Measurements from ENCODE around the gene USP16. TPM values are rescaled to one million over a fixed set of nuclear protein-coding genes. Genes with fewer than 3 reads are reported as not detected.
A peak's percentile ranks its signal among the peaks of the same experiment; 100 is the strongest.
"Not testable (repeated sequence)": the region's sequence is repeated elsewhere in the genome, so short reads cannot be mapped to it uniquely, and the experiment has no call there.

USP16 gene
- total RNA-seq, 3 donors from 2014 or later (not counting 1 experiment from before 2014, with no cell fraction given): 67.9 to 76.9 (median 75.7) TPM

DNA sequence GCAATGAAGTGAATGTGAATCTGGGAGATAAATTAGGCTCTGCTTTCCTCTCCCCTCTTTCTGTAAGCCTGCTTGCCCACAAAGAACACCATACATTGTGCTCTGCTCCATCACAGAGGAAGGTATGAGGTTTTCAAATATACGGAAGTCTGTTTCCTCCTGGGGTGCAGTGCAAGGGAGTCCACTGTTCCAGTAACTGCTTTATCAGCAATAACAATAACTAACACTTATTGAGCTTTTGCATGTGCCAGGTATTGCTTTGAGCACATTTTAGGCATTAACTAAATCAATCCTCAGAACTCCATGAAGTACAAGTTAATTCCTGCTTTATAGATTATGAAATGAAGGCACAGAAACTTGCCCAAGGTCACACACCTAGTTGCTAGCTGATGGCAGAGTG is 41.8 kb upstream of the USP16 start:
- no peak for DNase-seq
- Histone ChIP-seq H3K9me3 (ENCODE audit: control insufficient read depth, insufficient read depth, low read length) (no peaks in the 10 kb centered on the region), H3K27me3 (ENCODE audit: control insufficient read depth, insufficient read depth, low read length) (no peaks in the 10 kb centered on the region), H3K4me1 (ENCODE audit: control insufficient read depth, insufficient read depth, low read length) (no peaks in the 10 kb centered on the region), H3K4me3 (ENCODE audit: low read length) (no peak overlapping the region), H3K36me3 (ENCODE audit: control insufficient read depth, insufficient read depth, low read length) (peaks cover 70% of the 10 kb centered on the region), H3K27ac (ENCODE audit: low read length) (no peak overlapping the region)
- Mint-ChIP-seq H3K27ac (peak overlapping the region in 1 of 2 donors; percentile 9), H3K27me3 (ENCODE audit: low read depth in 2 of 2) (no peaks in the 10 kb centered on the region), H3K4me3 (no peak overlapping the region), H3K36me3 (peaks cover 15% of the 10 kb centered on the region), H3K9me3 (no peaks in the 10 kb centered on the region), H3K4me1 (peaks cover 5 to 15% of the 10 kb centered on the region in 2 donors)
- TF ChIP-seq, protein P1, sequence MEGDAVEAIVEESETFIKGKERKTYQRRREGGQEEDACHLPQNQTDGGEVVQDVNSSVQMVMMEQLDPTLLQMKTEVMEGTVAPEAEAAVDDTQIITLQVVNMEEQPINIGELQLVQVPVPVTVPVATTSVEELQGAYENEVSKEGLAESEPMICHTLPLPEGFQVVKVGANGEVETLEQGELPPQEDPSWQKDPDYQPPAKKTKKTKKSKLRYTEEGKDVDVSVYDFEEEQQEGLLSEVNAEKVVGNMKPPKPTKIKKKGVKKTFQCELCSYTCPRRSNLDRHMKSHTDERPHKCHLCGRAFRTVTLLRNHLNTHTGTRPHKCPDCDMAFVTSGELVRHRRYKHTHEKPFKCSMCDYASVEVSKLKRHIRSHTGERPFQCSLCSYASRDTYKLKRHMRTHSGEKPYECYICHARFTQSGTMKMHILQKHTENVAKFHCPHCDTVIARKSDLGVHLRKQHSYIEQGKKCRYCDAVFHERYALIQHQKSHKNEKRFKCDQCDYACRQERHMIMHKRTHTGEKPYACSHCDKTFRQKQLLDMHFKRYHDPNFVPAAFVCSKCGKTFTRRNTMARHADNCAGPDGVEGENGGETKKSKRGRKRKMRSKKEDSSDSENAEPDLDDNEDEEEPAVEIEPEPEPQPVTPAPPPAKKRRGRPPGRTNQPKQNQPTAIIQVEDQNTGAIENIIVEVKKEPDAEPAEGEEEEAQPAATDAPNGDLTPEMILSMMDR (IDR thresholded peaks at IDR 0.05): no peak
- intact Hi-C loops (cut with micrococcal nuclease): no loop called here
- no peak for ATAC-seq
- WGBS (ENCODE audit: insufficient coverage): 83% methylated on average over 1 of the region's 1 CpG

DNA sequence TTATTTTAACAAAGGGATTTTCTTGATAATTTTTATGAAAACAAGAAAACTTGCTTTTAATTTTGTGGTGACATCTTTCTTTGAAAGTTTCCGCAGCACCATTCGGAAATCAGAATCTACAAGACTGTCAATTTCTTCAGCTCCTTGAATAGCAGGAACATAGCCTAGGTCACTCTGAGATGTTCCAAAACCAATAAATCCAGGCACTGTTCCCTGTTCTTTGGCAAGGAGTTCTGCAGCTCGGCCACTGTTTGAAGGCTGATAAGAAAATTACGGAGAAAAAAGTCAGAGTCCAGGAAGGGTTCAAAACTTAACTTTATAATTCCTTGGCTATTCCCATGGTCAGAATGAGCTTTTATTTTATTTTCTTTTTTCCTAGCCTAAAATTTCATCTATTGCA is 37.8 kb upstream of the USP16 start:
- Mint-ChIP-seq H3K36me3 (peaks cover 7% of the 10 kb centered on the region), H3K27me3 (ENCODE audit: low read depth in 2 of 2) (no peaks in the 10 kb centered on the region), H3K27ac (no peak overlapping the region), H3K4me3 (no peak overlapping the region), H3K4me1 (peaks cover 18 to 27% of the 10 kb centered on the region in 2 donors), H3K9me3 (no peaks in the 10 kb centered on the region)
- H3K27me3 ChIP-seq (ENCODE audit: control insufficient read depth, insufficient read depth, low read length): no peaks in the 10 kb centered on the region
- DNase-seq: no peak
- H3K36me3 ChIP-seq (ENCODE audit: control insufficient read depth, insufficient read depth, low read length): peaks cover 44% of the 10 kb centered on the region
- no peak overlapping the region for H3K4me3 ChIP-seq (ENCODE audit: low read length)
- no peak overlapping the region for H3K27ac ChIP-seq (ENCODE audit: low read length)
- H3K4me1 ChIP-seq (ENCODE audit: control insufficient read depth, insufficient read depth, low read length): peaks cover 4% of the 10 kb centered on the region
- ATAC-seq: no peak
- H3K9me3 ChIP-seq (ENCODE audit: control insufficient read depth, insufficient read depth, low read length): no peaks in the 10 kb centered on the region
- WGBS (ENCODE audit: insufficient coverage): 96% methylated on average over 4 of the region's 4 CpGs
- TF ChIP-seq, protein P1 (IDR thresholded peaks at IDR 0.05): no peak
- intact Hi-C loops (cut with micrococcal nuclease): no loop called here

DNA sequence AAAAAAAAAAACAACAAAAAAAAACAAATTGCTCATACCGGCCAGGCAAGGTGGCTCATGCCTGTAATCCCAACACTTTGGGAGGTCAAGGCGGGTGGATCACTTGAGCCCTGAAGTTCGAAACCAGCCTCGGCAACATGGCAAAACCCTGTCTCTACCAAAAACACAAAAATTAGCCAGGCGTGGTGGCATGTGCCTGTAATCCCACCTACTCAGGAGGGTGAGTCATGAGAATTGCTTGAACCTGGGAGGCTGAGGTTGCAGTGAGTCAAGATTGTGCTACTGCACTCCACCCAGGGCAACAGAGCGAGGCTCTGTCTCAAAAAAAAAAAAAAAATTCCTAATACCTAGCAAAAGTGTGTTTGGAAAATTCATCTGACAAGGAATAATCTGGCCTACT is 36.3 kb upstream of the USP16 start:
- H3K4me3 ChIP-seq (ENCODE audit: low read length); DNase-seq; ATAC-seq; H3K27me3 Mint-ChIP-seq (ENCODE audit: low read depth in 2 of 2); H3K27ac ChIP-seq (ENCODE audit: low read length); H3K4me1 ChIP-seq (ENCODE audit: control insufficient read depth, insufficient read depth, low read length); H3K36me3 Mint-ChIP-seq; H3K27me3 ChIP-seq (ENCODE audit: control insufficient read depth, insufficient read depth, low read length); H3K9me3 Mint-ChIP-seq; H3K4me3 Mint-ChIP-seq; H3K9me3 ChIP-seq (ENCODE audit: control insufficient read depth, insufficient read depth, low read length); intact Hi-C loops (cut with micrococcal nuclease); H3K27ac Mint-ChIP-seq: not testable (repeated sequence)
- H3K36me3 ChIP-seq (ENCODE audit: control insufficient read depth, insufficient read depth, low read length): peaks cover 31% of the 10 kb centered on the region
- H3K4me1 Mint-ChIP-seq: peaks cover 33 to 40% of the 10 kb centered on the region in 2 donors
- WGBS (ENCODE audit: insufficient coverage): 100% methylated on average over 4 of the region's 6 CpGs

DNA sequence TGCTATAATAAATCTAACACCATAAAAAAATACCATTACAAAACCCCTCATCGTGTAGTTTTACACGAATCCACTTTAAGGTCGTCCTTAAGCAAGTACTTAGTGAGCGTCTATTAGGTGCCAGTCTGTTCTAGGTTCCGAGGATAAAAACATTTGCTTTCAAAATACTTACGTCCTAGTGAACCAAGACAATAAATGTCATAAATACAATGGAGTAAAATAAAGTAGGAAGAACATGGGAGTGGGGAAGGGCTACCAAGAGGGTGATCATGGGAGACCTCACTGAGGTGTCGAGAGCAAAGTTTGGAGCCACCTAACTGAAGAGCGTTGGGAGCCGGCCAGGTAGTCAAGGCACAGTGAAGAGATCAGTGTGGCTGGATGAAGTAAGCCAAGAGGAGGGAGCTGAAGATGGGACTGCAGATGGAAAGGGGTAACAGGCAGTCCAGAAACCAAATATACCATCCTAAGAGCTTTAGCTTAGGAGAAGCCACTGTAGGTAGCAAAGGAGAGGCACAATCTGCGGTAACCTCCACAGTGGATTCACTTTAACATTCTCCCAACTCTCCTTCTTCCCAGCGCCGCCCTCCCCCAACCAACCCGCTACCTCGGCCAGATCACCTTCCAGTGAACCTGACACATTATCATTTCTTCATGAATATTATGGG is 32.5 kb upstream of the USP16 start:
- Mint-ChIP-seq H3K27me3 (ENCODE audit: low read depth in 2 of 2) (no peaks in the 10 kb centered on the region), H3K27ac (peak overlapping the region; percentile 95 to 98), H3K36me3 (no peaks in the 10 kb centered on the region), H3K9me3 (no peaks in the 10 kb centered on the region), H3K4me1 (peaks cover 29 to 36% of the 10 kb centered on the region in 2 donors), H3K4me3 (peak overlapping the region; percentile 99)
- no peak for DNase-seq
- TF ChIP-seq, protein P1 (IDR thresholded peaks at IDR 0.05): no peak
- H3K4me1 ChIP-seq (ENCODE audit: control insufficient read depth, insufficient read depth, low read length): peaks cover 10% of the 10 kb centered on the region
- no peak for ATAC-seq
- H3K27ac ChIP-seq (ENCODE audit: low read length): peak overlapping the region; percentile 90
- H3K9me3 ChIP-seq (ENCODE audit: control insufficient read depth, insufficient read depth, low read length): no peaks in the 10 kb centered on the region
- 9% methylated on average over 13 of the region's 14 CpGs for WGBS (ENCODE audit: insufficient coverage)
- intact Hi-C loops (cut with micrococcal nuclease): loop anchor here (1.0 to 2.0 kb wide), 2 partner anchors 32 to 81 kb away; partner anchors contain the start of genes CCT8 and USP16
- H3K36me3 ChIP-seq (ENCODE audit: control insufficient read depth, insufficient read depth, low read length): no peaks in the 10 kb centered on the region
- no peaks in the 10 kb centered on the region for H3K27me3 ChIP-seq (ENCODE audit: control insufficient read depth, insufficient read depth, low read length)
- H3K4me3 ChIP-seq (ENCODE audit: low read length): peak overlapping the region; percentile 89

Data from natural killer cell (primary cell).